ENCODE results near the gene SCN4A.
A peak's percentile ranks its signal among the peaks of the same experiment; 100 is the strongest.
"Not testable (repeated sequence)": the region's sequence is repeated elsewhere in the genome, so short reads cannot be mapped to it uniquely, and the experiment has no call there.

Gene SCN4A

GRCh38 chr17:63911041-63911635, 61.6 kb downstream of the SCN4A start, which contains the start of gene CSHL1:
TSS of gene CSHL1 (minus strand) at chr17:63911258. CDS start at chr17:63911196, 62 bp downstream.
- DNase-seq = peak; percentile 56

DNA sequence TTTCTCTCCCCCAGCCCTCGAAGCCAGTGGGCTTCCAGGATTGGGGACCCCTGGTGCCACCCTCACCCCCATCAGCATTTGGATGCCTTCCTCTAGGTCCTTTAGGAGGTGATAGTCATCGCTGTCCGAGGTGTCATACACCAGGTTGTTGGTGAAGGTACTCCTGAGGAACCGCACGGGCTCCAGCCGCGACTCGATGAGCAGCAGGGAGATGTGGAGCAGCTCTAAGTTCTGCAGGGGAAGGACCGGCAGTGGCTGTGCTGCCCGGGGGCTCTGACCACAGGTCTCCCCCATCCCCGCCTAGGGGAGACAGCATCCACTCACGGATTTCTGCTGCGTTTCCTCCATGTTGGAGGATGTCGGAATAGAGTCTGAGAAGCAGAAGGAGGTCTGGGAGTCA, 62.6 kb downstream of the SCN4A start:
- DNase-seq = peak; percentile 51

- DNase-seq = peak; percentile 36
Measured at GRCh38 chr17:63909586-63909985, 63.1 kb downstream of the SCN4A start.

DNA sequence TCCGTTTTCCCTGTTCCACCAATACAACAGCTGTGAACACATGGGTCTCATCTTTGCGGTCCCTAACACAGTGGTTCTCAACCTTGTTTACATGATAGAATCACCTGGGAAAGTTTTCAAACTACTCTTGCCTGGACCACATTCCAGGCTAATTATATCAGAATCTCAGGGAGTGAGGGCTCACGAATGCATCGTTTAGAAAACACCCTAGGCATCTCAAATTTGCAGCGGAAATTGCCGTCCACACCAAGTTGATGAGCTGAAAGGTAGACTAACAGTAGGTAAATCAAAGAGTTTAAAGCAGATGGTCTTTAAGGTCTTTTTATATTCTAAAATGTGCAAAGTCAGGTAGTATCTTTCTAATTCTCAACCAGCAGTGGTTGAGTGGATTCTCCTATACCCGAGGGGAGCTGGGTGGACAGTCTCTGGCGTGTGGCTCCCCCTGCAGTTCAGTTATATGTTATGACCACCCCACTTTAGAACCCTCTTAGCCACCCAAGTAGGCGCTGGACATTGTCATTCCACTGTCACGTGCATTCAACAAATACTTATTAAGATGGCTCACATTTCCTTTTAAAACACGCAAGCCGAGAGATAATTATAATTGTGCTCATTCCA, 65.4 kb downstream of the SCN4A start:
- peak; percentile 64 for DNase-seq

GRCh38 chr17:63904796-63905195, 67.9 kb downstream of the SCN4A start:
- DNase-seq = not testable (repeated sequence)

DNA sequence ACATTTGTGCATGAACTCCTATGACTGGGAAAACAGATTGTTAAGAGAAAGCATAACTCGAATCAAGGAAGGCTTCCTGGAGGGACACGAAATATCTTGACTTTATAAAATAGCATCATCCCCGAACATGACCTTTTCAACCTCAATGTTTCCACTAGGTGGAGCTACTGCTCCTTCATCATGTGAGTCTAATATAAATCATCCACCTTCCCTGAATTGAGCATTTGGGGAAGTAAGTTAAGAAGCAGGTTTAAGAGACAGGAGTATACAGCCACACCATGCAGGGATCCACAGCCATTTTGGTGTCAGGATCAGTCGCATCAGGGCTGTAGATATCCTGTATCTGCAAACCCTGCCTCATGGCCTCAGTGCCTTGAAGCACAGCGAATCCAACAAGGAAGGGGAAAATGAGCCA, 68.9 kb downstream of the SCN4A start:
- DNase-seq = not testable (repeated sequence)

GRCh38 chr17:63901971-63902370, 70.7 kb downstream of the SCN4A start:
- DNase-seq = peak; percentile 13

- DNase-seq = peak; percentile 72
Measured at GRCh38 chr17:63898899-63899798, 73.6 kb downstream of the SCN4A start.

GRCh38 chr17:63896524-63897354, 76.0 kb downstream of the SCN4A start, which contains the start of gene CSH1:
TSS of gene CSH1 (minus strand) at chr17:63896574. CDS start at chr17:63896511, 63 bp downstream.
- DNase-seq = peak; percentile 55

DNA sequence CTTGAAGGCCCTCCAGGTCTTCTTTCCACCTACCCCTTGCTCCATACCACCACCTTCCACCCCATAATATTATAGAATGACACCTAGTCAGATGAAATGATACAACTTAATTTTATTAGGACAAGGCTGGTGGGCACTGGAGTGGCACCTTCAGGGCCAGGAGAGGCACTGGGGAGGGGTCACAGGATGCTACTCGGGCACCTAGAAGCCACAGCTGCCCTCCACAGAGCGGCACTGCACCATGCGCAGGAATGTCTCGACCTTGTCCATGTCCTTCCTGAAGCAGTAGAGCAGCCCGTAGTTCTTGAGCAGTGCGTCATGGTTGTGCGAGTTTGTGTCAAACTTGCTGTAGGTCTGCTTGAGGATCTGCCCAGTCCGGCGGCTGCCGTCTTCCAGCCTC, 77.9 kb downstream of the SCN4A start:
- DNase-seq = peak; percentile 13

DNA sequence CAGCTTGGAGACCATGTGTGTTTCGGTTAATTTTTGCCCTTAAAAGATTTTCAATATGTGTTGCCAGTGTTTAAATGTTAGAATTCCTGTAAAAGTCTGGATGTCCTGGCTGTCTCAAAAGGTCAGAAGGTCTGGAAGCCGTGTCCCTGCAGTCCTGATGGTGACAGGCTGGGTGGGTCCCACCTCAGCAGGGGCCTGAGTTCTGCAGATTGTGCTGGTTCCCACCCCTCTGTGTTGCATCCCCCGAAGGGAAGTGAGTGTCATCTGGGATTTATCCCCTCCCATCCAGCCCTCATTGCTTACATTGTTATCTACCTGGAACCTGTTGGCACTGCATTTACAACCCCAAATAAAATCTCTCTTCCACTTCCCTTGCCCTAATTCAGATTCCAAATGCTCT, 78.7 kb downstream of the SCN4A start:
- not testable (repeated sequence) for DNase-seq

DNA sequence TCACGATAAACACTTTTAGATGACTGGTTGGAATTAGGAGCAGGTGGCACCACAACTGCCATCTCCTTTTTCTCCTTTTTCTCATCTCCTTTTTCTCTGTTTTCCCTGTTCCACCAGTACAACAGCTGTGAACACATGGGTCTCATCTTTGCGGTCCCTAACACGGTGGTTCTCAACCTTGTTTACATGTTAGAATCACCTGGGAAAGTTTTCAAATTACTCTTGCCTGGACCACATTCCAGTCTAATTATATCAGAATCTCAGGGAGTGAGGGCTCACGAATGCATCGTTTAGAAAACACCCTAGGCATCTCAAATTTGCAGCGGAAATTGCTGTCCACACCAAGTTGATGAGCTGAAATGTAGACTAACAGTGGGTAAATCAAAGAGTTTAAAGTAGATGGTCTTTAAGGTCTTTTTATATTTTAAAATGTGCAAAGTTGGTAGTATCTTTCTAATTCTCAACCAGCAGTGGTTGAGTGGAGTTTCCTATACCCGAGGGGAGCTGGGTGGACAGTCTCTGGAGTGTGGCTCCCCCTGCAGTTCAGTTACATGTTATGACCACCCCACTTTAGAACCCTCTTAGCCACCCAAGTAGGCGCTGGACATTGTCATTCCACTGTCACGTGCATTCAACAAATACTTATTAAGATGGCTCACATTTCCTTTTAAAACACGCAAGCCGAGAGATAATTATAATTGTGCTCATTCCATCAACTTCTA, 80.2 kb downstream of the SCN4A start:
- peak; percentile 12 for DNase-seq

- not testable (repeated sequence) for DNase-seq
Measured at GRCh38 chr17:63889026-63889848, 83.5 kb downstream of the SCN4A start.
